Suprapubic skin (tissue), 4 donors: ENCODE data around the gene ACOT12. TPM values are rescaled to one million over a fixed set of nuclear protein-coding genes. Genes with fewer than 3 reads are reported as not detected.

Experiments
- DNase-seq, 2 donors: peaks; one replicate each; pipeline ENCODE4 v3.0.0-alpha.2; 2019; ENCODE audit warnings: low spot score in 2 of 2
- H3K27ac ChIP-seq: fragments of 200-600 bp; sonication (generic); one replicate; pipeline ENCODE4 v1.5.1; 2019
- H3K27me3 ChIP-seq: fragments of 200-600 bp; sonication (generic); one replicate; pipeline ENCODE4 v1.5.1; 2019
- H3K36me3 ChIP-seq: fragments of 200-600 bp; sonication (generic); one replicate; pipeline ENCODE4 v1.5.1; 2019
- H3K4me1 ChIP-seq: fragments of 200-600 bp; sonication (generic); one replicate; pipeline ENCODE4 v1.5.1; 2019
- H3K4me3 ChIP-seq: fragments of 200-600 bp; sonication (generic); one replicate; pipeline ENCODE4 v1.5.1; 2019; ENCODE audit warnings: mild to moderate bottlenecking
- H3K9me3 ChIP-seq: fragments of 200-600 bp; sonication (generic); one replicate; pipeline ENCODE4 v1.5.1; 2019
- EP300 ChIP-seq: sonication (generic); formaldehyde crosslinking; IDR thresholded peaks from one replicate; pipeline ENCODE4 v1.6.1; 2017; ENCODE audit warnings: antibody characterized with exemption
- POLR2A ChIP-seq, 2 donors: fragments of 450-650 bp; IDR thresholded peaks; one replicate each; pipeline ENCODE4 v1.6.1; 2017; ENCODE audit warnings: antibody characterized with exemption in 2 of 2, mild to moderate bottlenecking in 2 of 2, moderate library complexity in 2 of 2
- POLR2AphosphoS5 ChIP-seq, 3 donors: sonication (generic); formaldehyde crosslinking; IDR thresholded peaks; one replicate each; pipeline ENCODE4 v1.6.1; 2017; ENCODE audit warnings: antibody characterized with exemption in 3 of 3
- WGBS: methylation state at CpG from one replicate; pipeline ENCODE4 v1.1.5; 2018; 5-methylcytosine and 5-hydroxymethylcytosine counted together
- total RNA-seq, 4 donors: library from RNA; depleted of rRNA; stranded (reverse); fragments of >200 nt; gene quantifications; one replicate each; pipeline ENCODE4 v1.1.0, GENCODE V29; 2016
- TF ChIP-seq, protein P1 (sequence below), 2 donors: fragments of 200-600 bp in 1 of 2; fragments of 450-650 bp in 1 of 2; sonication (generic) in 1 of 2; IDR thresholded peaks; one replicate each; pipeline ENCODE4 v1.5.1; 2016 to 2019; ENCODE audit warnings: antibody characterized with exemption in 2 of 2, mild to moderate bottlenecking in 1 of 2, moderate library complexity in 1 of 2

The ACOT12 gene
- total RNA-seq, result 1 to 10 TPM in 1 of 4 donors, not detected in 3; 3.0 TPM

DNA sequence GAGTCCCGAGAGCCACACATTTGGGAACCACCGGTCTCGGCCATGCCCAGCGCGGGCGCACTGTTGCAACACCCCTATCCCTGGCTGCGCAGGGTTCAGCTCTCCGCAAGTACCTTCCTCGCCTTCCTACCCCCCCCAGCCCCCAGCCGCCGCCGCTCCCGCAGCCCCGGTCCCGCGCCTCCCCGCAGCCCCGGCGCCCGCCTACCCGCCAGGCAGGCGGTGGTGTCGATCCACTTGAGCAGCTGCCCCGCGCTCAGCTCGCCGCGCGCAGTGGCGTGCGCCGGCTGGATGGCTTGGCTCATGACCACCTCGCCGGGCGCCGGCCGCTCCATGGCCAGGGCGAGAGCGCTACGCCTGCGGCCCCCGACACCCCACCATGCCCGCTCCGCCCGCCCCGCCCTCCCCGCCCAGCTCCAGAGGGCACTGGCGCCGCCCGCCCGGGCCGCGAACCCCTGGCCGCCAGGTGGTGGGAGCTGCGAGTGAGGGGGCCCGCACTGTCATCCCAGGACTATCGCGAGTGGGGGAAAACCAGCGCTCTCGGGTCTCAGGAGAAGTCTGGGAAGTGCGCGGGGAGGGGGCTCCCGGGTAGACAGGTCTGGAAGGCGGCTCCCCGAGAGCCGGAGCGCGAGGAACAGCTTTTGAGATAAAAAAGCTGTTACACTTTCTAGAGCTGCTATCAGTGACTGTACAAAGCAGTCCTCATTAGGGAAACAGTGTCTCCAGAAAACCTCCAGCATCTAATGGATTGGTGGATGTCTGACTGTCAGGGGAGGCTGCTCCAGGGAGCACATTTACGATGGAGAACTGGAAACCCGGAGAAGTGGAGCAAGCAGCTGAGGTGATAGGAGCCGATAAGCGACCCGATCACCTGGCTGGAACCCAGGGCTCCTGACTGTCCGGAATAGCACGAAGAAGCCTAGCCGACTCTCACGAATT, at the start of gene ACOT12:
Gene ACOT12, minus strand, starts transcription at position 352 of the 936 bp plus-strand sequence. Its CDS starts 20 bp downstream, at position 332.
- Histone ChIP-seq H3K9me3 (no peaks in the 10 kb centered on the region), H3K4me3 (peak within 1 kb of the TSS; percentile 55)
- WGBS, result 15% methylated on average over 19 of the region's 77 CpGs

DNA sequence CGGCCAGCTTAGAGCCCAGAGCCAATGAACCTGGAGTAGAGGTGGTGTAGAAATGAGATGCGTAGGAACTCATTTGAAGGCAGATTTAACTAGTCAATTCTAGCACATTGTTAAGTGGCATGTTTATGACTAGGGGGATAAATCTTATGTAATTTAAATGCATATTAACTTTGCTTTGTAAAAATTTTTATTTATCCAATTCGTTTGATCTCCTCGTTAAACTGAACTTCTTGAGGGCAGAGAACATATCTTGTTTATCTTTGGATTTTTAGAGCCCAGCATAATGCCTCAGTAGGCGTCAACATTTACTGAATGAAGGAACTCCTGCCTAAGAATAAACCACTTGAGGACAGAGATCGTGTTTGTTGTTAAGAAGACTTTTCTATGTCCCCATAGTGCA, 41.1 kb upstream of the ACOT12 start:
- Histone ChIP-seq H3K4me1 (no peaks in the 10 kb centered on the region), H3K27ac (no peak overlapping the region), H3K9me3 (no peaks in the 10 kb centered on the region), H3K4me3 (no peak overlapping the region), H3K27me3 (no peaks in the 10 kb centered on the region), H3K36me3 (peaks cover 4% of the 10 kb centered on the region)
- TF ChIP-seq, protein P1, sequence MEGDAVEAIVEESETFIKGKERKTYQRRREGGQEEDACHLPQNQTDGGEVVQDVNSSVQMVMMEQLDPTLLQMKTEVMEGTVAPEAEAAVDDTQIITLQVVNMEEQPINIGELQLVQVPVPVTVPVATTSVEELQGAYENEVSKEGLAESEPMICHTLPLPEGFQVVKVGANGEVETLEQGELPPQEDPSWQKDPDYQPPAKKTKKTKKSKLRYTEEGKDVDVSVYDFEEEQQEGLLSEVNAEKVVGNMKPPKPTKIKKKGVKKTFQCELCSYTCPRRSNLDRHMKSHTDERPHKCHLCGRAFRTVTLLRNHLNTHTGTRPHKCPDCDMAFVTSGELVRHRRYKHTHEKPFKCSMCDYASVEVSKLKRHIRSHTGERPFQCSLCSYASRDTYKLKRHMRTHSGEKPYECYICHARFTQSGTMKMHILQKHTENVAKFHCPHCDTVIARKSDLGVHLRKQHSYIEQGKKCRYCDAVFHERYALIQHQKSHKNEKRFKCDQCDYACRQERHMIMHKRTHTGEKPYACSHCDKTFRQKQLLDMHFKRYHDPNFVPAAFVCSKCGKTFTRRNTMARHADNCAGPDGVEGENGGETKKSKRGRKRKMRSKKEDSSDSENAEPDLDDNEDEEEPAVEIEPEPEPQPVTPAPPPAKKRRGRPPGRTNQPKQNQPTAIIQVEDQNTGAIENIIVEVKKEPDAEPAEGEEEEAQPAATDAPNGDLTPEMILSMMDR (IDR thresholded peaks at IDR 0.05), result no peak
- TF ChIP-seq POLR2A (IDR thresholded peaks at IDR 0.05), result no peak
- no peak for TF ChIP-seq EP300
- TF ChIP-seq POLR2AphosphoS5 (IDR thresholded peaks at IDR 0.05), result no peak
- 90% methylated on average over 6 of the region's 6 CpGs for WGBS
- no peak for DNase-seq

More for the DNA sequence above, at the start of gene ACOT12:
- Histone ChIP-seq H3K36me3 (no peaks in the 10 kb centered on the region), H3K4me1 (peaks cover 12% of the 10 kb centered on the region), H3K27ac (no peak within 1 kb of the TSS), H3K27me3 (peaks cover 28% of the 10 kb centered on the region)
- DNase-seq, result no peak
- TF ChIP-seq POLR2AphosphoS5 (IDR thresholded peaks at IDR 0.05) (no peak), EP300 (no peak), POLR2A (IDR thresholded peaks at IDR 0.05) (no peak)
- TF ChIP-seq, protein P1 (IDR thresholded peaks at IDR 0.05), result no peak

DNA sequence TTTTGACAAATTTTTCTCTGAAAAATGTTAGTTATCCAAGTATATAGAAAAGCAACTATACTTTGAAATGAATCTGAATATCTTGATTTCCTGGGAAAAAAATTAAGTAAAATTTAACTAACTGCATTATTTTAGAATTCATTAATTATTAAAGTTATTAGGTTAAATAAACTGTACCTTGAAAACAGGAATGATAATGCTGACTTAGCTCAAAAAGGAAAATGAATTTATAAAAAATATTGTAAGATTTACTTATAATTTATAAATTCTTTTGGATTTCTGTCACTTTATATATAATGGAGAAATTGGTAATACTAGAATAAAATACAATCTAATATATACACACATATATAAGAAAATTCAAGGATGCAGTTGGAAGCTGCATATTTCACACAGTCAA, 36.1 kb upstream of the ACOT12 start:
- Histone ChIP-seq H3K27ac (no peak overlapping the region), H3K9me3 (no peaks in the 10 kb centered on the region)
- no peak for TF ChIP-seq EP300
- TF ChIP-seq POLR2A (IDR thresholded peaks at IDR 0.05), result no peak
- TF ChIP-seq POLR2AphosphoS5 (IDR thresholded peaks at IDR 0.05), result no peak
- TF ChIP-seq, protein P1 (IDR thresholded peaks at IDR 0.05), result no peak

DNA sequence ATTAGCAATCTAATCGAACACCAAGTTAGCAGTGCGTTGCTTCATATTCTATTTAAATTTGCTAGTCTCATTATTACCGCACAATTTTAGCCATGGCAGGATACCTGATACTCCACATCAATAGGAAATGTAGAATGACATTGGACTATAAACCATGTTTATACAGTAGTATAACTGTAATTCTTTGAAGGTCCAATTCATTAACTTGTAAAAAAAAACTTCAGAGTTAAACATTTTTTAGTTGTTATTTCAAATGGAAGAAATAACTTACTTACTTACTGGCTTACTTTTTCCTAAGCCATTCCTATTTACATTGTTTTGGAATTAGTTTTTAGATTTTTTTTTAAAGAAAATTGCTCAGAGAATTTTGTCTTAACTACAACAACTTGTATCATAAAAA, 35.4 kb upstream of the ACOT12 start:
- Histone ChIP-seq H3K4me3 (no peak overlapping the region), H3K9me3 (no peaks in the 10 kb centered on the region), H3K27ac (no peak overlapping the region), H3K27me3 (no peaks in the 10 kb centered on the region), H3K36me3 (peaks cover 4% of the 10 kb centered on the region), H3K4me1 (peaks cover 10% of the 10 kb centered on the region)
- TF ChIP-seq POLR2AphosphoS5 (IDR thresholded peaks at IDR 0.05) (no peak), EP300 (no peak), POLR2A (IDR thresholded peaks at IDR 0.05) (no peak)
- TF ChIP-seq, protein P1 (IDR thresholded peaks at IDR 0.05), result no peak
- WGBS, result 91% methylated on average over 3 of the region's 3 CpGs
- no peak for DNase-seq

More for the DNA sequence above, 36.1 kb upstream of the ACOT12 start:
- no peak for DNase-seq
- no peaks in the 10 kb centered on the region for H3K27me3 ChIP-seq
- peaks cover 4% of the 10 kb centered on the region for H3K36me3 ChIP-seq
- peaks cover 10% of the 10 kb centered on the region for H3K4me1 ChIP-seq
- H3K4me3 ChIP-seq, result no peak overlapping the region

DNA sequence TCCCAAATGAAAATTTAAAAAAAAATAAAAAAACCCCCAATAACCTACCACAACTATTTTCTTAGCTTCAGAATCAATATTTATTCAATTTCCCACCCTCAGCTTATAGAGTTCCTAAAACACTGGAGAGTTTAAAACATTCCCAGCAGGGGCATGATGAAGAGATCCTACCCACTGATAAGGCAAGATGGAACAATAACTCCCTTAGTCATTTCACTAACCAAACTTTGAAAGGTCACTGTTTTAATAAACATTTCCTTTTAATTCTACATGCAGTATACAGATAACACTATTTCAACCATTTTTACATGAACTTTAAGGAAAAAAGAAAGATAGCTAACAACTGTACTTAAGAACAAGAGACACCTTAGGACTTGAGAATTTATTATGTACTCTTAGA, 34.9 kb upstream of the ACOT12 start:
- Histone ChIP-seq H3K4me1 (peaks cover 10% of the 10 kb centered on the region), H3K9me3 (no peaks in the 10 kb centered on the region), H3K4me3 (no peak overlapping the region), H3K36me3 (peaks cover 4% of the 10 kb centered on the region), H3K27me3 (no peaks in the 10 kb centered on the region), H3K27ac (no peak overlapping the region)
- DNase-seq, result no peak
- TF ChIP-seq POLR2A (IDR thresholded peaks at IDR 0.05), result no peak
- no peak for TF ChIP-seq EP300
- TF ChIP-seq, protein P1 (IDR thresholded peaks at IDR 0.05), result no peak
- no peak for TF ChIP-seq POLR2AphosphoS5 (IDR thresholded peaks at IDR 0.05)
